T-helper 1 cell (primary cell): ENCODE data around the gene KIF21A.
"Not testable (repeated sequence)": the region's sequence is repeated elsewhere in the genome, so short reads cannot be mapped to it uniquely, and the experiment has no call there.

ENCODE experiments used
- DNase-seq, 5 donors: peaks; one replicate each; pipeline ENCODE4 v3.0.0-alpha.2; 2012 to 2020

KIF21A gene

GRCh38 chr12:39341179-39341578, 101.7 kb downstream of the KIF21A start:
- DNase-seq: no peak

- DNase-seq: no peak
These were observed 110.2 kb downstream of the KIF21A start for GRCh38 chr12:39332661-39333175.

GRCh38 chr12:39331539-39332261, 111.2 kb downstream of the KIF21A start:
- DNase-seq: no peak

GRCh38 chr12:39329876-39330275, 113.0 kb downstream of the KIF21A start:
- no peak for DNase-seq

GRCh38 chr12:39329018-39329417, 113.9 kb downstream of the KIF21A start:
- no peak for DNase-seq

- no peak for DNase-seq
These were observed 115.0 kb downstream of the KIF21A start for GRCh38 chr12:39327965-39328364.

- no peak for DNase-seq
These were observed 115.4 kb downstream of the KIF21A start for GRCh38 chr12:39327510-39327909.

GRCh38 chr12:39319180-39319579, 123.7 kb downstream of the KIF21A start:
- no peak for DNase-seq

GRCh38 chr12:39314547-39314946, 128.4 kb downstream of the KIF21A start:
- no peak for DNase-seq

GRCh38 chr12:39309516-39309915, 133.4 kb downstream of the KIF21A start:
- DNase-seq: no peak

- no peak for DNase-seq
These were observed 141.5 kb downstream of the KIF21A start for GRCh38 chr12:39301422-39301821.

- DNase-seq: no peak
These were observed 142.1 kb downstream of the KIF21A start for GRCh38 chr12:39300799-39301198.

- no peak for DNase-seq
These were observed 145.0 kb downstream of the KIF21A start for GRCh38 chr12:39297891-39298290.

- no peak for DNase-seq
These were observed 146.4 kb downstream of the KIF21A start for GRCh38 chr12:39296496-39296895.

GRCh38 chr12:39295593-39295992, 147.3 kb downstream of the KIF21A start:
- not testable (repeated sequence) for DNase-seq

- no peak for DNase-seq
These were observed 148.2 kb downstream of the KIF21A start for GRCh38 chr12:39294715-39295114.

- no peak for DNase-seq
These were observed 150.7 kb downstream of the KIF21A start for GRCh38 chr12:39292125-39292630.

- no peak for DNase-seq
These were observed 155.1 kb downstream of the KIF21A start for GRCh38 chr12:39287817-39288216.

- no peak for DNase-seq
These were observed 155.5 kb downstream of the KIF21A start for GRCh38 chr12:39287409-39287808.

GRCh38 chr12:39278426-39278825, 164.5 kb downstream of the KIF21A start:
- DNase-seq: no peak

- DNase-seq: peak in 1 of 5 donors; percentile 39
These were observed 165.5 kb downstream of the KIF21A start for GRCh38 chr12:39277416-39277815.

GRCh38 chr12:39275846-39276245, 167.1 kb downstream of the KIF21A start:
- DNase-seq: no peak

GRCh38 chr12:39272871-39273655, 169.9 kb downstream of the KIF21A start:
- DNase-seq: peak in 2 of 5 donors; percentile 8 to 20

GRCh38 chr12:39269492-39269891, 173.4 kb downstream of the KIF21A start:
- no peak for DNase-seq
